Fibroblast of skin of scalp (primary cell): ENCODE data around the gene GRK5.
"Not testable (repeated sequence)": the region's sequence is repeated elsewhere in the genome, so short reads cannot be mapped to it uniquely, and the experiment has no call there.

Experiments
- DNase-seq: peaks from one replicate; pipeline ENCODE4 v3.0.0-alpha.2; 2013

Gene GRK5

GRCh38 chr10:119222537-119222936 lies 15.2 kb downstream of the GRK5 start:
- no peak for DNase-seq

- no peak for DNase-seq
Observed at GRCh38 chr10:119222966-119223386, 15.6 kb downstream of the GRK5 start.

- DNase-seq: no peak
Observed at GRCh38 chr10:119225083-119225658, 17.8 kb downstream of the GRK5 start.

GRCh38 chr10:119227825-119228224 lies 20.5 kb downstream of the GRK5 start:
- DNase-seq: no peak

GRCh38 chr10:119231654-119232053 lies 24.3 kb downstream of the GRK5 start:
- no peak for DNase-seq

- DNase-seq: not testable (repeated sequence)
Observed at GRCh38 chr10:119232439-119232838, 25.1 kb downstream of the GRK5 start.

GRCh38 chr10:119233123-119233820 lies 25.9 kb downstream of the GRK5 start:
- DNase-seq: no peak

- peak; percentile 35 for DNase-seq
Observed at GRCh38 chr10:119233821-119234220, 26.4 kb downstream of the GRK5 start.

GRCh38 chr10:119235356-119235755 lies 28.0 kb downstream of the GRK5 start:
- no peak for DNase-seq

GRCh38 chr10:119237722-119238436 lies 30.5 kb downstream of the GRK5 start:
- DNase-seq: no peak

GRCh38 chr10:119238577-119238976 lies 31.2 kb downstream of the GRK5 start:
- DNase-seq: no peak

- not testable (repeated sequence) for DNase-seq
Observed at GRCh38 chr10:119239015-119239414, 31.6 kb downstream of the GRK5 start.

GRCh38 chr10:119239630-119240029 lies 32.3 kb downstream of the GRK5 start:
- DNase-seq: not testable (repeated sequence)

- DNase-seq: no peak
Observed at GRCh38 chr10:119241066-119241465, 33.7 kb downstream of the GRK5 start.

- no peak for DNase-seq
Observed at GRCh38 chr10:119242186-119242585, 34.8 kb downstream of the GRK5 start.

- peak; percentile 21 for DNase-seq
Observed at GRCh38 chr10:119243488-119243887, 36.1 kb downstream of the GRK5 start.

GRCh38 chr10:119243967-119244366 lies 36.6 kb downstream of the GRK5 start:
- no peak for DNase-seq

- DNase-seq: no peak
Observed at GRCh38 chr10:119245272-119245671, 37.9 kb downstream of the GRK5 start.

GRCh38 chr10:119246862-119247549 lies 39.6 kb downstream of the GRK5 start:
- peak; percentile 86 for DNase-seq

GRCh38 chr10:119247550-119247894 lies 40.2 kb downstream of the GRK5 start:
- DNase-seq: no peak

GRCh38 chr10:119248184-119248583 lies 40.8 kb downstream of the GRK5 start:
- DNase-seq: no peak

- no peak for DNase-seq
Observed at GRCh38 chr10:119248681-119249080, 41.3 kb downstream of the GRK5 start.

GRCh38 chr10:119250641-119251314 lies 43.4 kb downstream of the GRK5 start:
- DNase-seq: peak; percentile 83
